Fibroblast of skin of left biceps (primary cell): ENCODE data around the gene OSBP.
A peak's percentile ranks its signal among the peaks of the same experiment; 100 is the strongest.

ENCODE experiments used
- DNase-seq, 2 experiments: peaks; one replicate each; pipeline ENCODE4 v3.0.0-alpha.2; 2013; ENCODE audit warnings: low read depth in 2 of 2

The OSBP gene

DNA sequence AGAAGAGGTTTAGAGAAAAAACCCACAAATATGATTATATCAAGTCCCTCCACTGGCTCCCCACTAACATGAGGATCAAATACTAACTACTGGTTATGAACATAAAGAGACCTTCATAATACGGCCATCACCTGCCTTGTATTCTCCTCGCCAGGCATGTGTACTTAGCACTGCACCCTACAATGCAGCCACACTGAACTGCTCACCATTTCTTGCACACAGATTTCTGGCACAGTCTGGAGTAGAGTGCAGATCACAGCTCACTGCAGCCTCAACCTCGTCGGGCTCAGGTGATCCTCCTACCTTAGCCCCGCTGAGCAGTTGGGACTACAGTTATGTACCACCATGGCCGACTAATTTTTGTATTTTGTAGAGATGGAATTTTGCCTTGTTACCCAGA, 13.1 kb downstream of the OSBP start:
- DNase-seq: no peak

DNA sequence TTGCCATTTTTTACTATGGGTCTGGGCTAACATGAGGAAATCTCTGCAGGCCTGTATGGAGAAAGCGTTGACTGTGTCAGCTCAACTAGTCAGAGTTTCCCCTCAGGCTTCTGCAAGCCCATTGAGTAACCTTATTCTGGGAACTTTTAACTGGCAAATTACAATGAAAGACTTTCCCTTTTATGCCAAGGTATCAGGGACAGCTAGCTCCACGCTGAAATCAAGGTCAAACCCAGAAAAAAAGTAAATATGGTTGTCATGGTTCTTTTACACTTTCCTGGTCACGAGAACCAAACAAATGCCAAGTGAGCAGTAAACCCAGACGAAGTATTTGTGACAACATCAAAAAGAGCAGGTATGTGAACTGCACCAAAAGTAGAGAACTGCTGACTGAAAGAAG, 13.8 kb downstream of the OSBP start:
- DNase-seq: no peak

DNA sequence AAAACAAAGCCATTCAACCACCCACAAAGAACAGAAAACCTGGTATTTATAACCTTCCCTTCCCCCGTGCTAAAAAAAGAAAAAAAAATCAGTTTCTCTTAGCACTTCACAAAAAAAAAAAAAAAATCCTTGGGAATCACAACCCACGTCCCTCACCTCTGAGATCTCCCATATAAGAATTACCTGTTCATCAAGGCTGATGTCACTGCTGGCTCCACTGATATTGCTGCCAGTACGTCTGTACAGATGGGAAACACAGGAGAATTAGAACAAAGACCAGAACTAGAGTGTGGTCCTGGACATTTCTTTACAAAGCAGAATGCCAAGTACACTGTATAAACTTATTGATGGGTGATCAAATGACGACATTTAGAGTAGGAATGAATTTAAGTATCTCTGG, 14.9 kb downstream of the OSBP start:
- DNase-seq: no peak

DNA sequence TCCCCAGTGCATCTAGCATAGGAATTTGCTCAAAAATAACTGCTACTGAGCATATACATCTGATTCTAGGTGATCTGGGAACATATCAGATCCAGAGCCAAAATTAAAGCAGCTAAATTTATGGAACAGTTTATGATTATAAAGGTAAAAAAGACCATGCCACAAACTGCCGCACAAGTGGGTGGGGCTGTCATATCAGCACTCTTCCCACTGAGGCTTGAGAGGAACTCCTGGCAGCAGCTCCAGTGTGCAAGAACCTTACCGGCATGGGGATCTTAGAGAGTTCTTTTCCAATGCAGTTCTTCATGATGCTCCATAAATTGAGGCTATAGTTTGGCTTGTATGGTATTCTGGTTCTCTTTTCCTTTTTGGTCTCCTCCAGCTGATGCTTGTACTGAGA, 15.3 kb downstream of the OSBP start:
- no peak for DNase-seq

DNA sequence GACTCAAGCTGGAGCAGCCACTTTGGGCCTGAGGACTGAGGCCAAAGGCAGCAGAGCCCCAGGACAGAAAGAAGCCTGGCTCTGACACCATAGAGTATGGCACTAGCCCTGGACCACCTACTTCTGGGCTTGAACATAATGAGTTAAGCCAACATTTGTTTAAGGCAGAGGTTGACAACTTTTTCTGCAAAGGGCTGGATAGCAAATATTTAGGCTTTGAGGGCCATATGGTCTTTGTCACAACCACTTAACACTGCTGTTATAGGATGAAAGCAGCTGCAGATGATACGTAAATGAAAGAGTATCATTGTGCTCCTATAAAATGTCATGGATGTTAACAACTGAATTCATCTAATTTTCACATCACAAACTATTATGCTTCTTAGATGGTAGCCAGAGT, 16.6 kb downstream of the OSBP start:
- DNase-seq: no peak

DNA sequence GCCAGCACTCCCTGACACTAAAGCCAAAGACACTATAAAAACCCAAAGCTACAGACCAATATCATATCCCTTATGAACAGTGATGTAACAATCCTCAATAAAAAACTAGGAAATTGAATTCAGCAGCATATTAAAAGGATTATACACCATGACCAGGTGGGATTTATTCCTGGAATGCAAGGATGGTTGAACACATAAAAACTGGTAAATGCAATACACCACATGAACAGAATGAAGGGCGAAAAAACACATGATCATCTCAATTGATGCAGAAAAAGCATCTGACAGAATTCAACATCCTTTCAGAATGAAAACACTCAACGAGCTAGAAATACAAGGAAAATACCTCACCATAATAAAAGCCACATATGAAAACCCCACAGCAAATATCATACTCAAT, 31.3 kb downstream of the OSBP start:
- DNase-seq: no peak

DNA sequence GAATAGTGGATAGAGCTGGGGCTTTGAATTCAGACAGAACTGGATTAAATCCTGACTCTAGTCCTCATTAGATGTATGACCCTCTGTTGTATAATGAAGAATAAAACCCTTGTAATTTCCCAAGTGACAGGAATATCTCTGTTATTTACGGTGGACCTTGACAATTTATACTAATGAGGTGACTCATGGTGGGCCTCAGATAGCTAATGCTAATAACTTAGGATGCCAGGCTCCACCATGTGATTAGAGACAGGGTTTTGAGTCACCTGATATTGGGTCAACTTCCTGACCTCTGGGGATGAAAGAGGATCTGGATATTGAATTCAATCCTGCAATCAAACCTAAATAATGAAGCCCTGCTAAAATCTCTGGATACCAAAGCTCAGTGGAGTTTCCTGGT, 33.6 kb downstream of the OSBP start:
- DNase-seq: no peak

DNA sequence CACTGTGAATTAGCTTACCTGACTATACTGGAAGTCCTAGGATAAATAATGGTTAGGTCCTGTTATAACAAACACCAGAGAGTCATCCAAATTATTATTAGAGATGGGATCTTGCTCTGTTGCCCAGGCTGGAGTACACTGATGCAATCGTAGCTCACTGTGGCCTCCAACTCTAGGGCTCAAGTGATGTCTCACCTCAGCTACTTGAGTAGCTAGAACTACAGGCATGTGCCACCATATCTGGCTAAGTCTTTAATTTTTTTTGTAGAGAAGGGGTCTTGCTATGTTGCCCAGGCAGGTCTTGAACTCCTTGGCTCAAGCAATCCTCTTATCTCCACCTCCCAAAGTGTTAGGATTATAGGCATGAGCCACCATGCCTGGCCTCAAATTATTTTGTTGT, 37.2 kb downstream of the OSBP start:
- no peak for DNase-seq

DNA sequence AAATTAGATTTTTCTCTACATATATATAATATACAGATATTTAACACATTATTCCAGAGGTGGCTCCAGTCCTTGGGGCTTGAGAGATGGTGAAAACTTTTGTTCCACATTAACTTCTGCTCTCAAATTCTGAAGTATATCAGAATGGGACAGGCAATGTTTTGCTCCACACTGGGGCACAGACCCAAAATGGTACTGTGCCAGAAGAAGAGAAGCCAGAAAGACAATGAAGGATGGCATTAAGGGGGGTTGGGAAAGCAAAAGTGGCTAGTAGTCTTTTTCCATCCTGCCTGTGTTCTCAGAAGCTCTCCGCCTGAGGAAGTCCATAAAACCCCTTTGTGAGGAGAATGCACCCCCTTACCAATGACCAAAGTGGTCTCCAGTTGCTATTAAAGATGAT, 40.1 kb downstream of the OSBP start:
- DNase-seq: no peak

DNA sequence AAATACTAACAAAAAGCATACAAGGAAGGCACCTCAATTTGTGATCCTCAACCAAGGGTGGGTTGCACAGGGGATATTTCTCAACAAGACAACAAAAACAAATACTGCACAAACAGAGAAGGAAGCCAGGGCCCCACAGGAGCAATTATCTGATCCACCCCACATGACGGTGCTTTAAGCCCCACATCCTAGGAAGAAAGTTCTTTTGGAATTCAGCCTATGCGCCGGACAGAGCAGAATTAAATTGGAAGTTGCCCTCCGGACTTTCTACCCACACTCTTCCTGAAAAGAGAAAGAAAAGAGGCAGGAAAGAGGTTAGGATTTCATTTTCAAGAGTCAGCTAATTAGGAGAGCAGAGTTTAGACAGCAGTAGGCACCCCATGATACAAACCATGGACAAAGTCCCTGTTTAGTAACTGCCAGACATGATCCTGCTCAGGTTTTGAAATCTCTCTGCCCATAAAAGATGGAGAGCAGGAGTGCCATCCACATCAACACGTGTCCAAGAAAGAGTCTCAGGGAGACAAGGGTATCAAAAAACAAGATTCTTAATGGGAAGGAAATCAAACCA, 40.6 kb downstream of the OSBP start:
- DNase-seq: no peak

DNA sequence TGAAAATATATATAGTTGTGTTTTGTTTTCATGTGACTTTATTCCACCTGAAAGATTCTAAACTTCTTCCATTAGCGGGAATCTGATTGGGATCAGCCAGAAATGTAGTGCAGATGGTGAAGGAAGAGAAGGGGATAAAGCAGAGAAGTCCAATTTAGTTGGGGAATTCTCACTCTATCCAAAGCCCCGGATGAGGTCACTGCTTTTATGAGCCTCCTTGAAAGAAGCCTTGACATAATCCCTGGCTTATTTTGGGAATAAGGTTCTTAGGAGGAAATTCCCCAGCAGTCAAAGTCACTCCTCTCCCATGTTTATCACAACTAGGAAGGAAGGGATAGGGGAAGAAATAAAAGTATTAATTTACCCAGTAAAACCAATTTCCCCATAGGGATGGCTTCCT, 41.1 kb downstream of the OSBP start:
- DNase-seq: no peak

DNA sequence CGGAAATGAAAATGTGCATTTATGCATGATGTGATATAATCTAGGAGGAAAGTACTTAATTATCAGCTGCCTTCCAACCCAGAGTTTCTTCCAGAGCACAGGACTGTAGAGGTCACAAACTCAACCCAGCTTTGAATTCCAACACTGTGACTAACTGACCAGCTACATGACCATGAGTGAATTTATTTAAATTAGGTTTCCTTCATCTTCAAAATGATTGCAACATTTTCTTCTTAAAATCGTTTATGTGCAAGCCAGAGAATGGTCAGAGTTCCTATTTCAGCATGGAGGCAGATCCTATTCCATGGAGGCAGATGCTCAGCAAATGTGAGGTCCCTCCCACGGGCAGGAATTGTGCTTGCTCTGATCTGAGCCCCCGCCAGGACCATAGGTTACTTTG, 42.4 kb downstream of the OSBP start:
- DNase-seq: peak in 1 of 2 experiments; percentile 26

DNA sequence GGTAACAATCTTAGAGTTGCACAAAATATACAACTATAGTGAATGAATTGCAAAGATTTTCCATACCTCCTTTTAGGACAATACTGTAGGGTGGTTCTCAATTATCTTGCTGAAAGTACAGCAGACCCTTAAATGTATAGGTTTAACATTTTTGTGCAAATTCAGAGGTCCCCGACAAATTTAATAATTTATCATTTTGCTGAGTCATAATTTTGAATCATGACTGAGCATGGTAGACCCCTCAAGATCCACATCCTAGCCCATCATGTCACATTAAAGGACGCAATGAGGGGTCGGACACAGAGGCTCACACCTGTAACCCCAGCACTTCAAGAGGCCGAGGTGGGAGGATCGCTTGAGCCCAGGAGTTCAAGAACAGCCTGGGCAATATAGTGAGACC, 43.5 kb downstream of the OSBP start:
- DNase-seq: no peak

DNA sequence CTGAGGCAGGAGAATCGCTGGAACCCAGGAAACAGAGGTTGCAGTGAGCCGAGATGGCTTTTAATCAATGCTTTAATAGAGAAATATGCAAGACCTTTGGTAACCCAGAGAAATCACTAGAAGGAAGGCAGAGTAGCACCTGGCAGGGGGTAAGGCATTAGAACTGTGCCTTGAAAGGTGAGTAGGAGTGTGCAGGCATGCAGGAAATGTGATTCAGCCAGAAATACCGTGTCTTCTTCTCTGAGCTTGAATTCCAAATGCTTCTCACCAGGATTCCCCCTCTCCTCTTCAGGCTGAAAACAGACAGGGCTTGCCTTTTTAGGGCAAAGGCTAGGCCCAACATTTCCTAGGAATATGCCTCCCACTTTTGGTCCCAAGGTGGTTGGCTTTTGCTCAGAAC, 53.3 kb downstream of the OSBP start:
- no peak for DNase-seq

DNA sequence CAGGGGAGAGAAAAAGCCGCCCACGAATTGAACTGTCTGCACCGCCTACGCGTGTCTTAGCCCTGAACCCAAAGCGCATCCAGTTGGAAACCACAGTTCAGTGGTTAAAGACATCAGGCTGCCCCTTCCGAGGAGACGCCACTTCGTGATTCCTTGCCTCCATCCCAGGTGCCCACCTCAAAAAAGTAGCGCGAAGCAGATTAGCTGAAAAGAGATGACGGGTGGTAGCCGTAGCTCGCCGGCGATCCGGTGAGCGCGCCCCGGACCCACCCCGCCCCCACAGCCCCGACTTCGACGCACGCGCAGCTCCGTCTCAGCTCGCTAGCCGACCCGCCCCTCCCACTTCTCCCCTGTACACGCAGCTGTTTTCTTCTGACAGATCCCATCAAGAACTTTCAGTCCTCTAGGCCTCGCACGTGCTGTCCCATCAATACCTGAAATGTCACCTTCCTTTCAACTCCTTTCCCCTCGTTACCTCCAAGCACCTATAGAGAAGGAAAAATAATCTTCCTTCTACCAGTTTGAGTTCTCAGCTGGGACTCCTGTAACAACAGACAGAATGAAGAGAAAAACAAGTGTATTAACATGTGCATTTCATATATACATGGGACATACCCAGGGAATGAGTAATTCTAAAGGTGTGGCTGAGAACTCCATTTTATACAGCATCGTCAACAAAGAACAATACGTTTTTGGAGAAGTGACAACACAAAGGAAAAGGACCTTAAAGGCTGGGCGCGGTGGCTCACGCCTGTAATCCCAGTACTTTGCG, 54.7 kb downstream of the OSBP start:
- DNase-seq: peak; percentile 42 to 43

DNA sequence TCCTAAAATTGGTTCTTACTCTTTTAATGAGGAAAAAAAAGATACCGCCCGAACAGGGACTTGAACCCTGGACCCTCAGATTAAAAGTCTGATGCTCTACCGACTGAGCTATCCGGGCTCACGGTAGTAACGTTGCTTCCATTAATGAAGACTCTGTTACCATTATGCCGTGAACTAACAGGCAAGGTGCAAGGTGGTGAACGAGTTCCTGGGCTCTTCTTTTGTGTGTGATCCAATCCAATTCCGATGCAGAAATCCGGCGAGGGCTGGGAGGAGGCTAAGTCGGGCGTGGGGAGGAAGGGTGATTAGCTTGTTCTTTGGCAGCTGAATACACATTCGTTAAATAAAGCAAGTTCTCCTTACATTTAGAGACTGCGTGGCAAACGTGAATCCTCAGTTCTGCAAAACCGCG, 55.3 kb downstream of the OSBP start:
- peak in 1 of 2 experiments; percentile 29 for DNase-seq

DNA sequence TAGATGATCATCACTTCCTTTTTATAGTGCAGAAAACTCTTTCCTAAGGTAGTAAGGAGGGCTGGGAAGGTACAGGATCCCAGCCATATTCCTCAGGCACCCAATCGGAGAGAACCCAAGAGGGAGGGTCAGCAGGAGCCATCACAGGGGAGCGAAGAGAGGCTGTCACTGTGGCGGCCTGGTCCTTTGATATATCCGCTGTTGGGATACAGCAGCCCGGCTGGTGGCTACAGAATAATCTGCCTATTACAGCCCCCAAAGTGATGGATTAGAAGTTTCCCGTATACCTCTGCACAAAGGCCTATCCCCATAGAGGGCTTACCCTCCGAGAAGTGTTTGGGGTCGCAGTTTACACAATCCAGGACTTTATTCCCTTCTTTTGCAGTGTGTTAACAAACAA, 55.7 kb downstream of the OSBP start:
- no peak for DNase-seq

DNA sequence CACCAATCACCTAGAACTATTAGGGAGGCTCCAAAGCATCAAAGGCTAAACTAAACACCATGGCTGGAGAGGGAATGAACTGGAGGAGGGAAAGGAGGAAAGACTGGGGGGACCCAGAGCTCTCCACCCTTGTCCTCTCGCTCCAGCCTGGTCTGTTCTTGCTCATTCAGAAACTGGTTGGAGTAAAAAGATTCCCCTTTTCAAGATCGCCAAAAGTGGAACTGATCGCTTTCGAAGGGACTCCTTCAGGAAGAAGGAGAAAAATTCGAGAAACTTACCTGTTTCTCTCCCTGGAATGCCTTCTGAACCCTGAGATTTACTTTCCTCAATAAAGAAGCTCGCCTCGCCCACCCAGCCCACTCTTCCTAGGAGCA, 57.3 kb downstream of the OSBP start:
- no peak for DNase-seq

DNA sequence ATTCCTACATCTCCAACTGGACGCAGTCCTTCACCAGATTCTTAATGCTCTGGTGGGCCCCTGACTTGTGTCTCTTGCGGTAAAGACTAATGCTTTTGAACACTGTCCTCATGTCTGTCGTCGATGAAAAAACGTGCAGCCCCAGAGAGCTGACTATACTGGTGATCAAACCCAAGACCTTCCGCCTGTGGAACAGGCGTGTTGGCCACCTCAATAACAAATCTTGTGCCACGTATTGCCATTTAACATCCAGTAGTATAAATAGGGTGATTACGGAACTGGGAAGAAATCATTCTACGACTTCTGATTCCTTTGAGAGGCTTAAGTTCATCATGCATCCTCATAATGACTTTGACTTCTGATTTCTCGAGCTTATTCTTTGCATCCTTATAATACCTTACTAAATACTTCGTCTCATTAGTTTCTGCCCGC, 58.6 kb downstream of the OSBP start:
- no peak for DNase-seq

DNA sequence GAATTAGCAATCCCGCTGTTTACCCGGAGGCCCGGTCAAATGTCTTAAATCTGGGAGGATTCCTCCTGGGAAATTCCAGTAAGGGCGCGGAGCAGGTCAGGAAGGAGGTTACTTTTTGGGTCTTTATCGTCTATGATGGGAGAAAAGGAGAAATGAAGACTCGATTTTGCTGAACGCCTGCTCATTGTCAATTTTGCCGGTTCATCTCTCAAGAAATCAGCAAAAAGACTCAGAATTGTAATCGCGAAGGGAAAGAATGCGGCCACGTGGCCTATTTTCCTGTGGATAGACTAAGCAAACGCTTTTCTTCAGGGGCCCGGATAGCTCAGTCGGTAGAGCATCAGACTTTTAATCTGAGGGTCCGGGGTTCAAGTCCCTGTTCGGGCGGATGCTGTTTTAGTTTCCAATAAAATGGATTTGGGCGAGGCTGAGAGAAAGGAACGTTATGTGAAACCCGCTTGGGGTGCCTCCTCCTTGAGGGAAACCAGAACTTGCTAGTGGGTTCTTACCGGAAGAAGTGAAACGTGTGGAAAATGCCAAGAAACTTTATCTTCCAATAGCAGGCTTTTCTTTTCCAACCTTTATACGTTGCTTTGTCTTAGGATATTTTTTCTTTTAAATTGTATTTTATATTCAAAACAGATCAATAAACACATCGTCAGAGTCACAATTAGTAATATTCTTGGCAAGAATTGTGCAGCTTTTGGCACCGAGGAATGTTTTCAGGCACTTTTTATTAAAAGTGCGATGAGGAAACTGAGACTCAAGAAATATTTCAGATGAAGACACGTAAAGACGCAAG, 59.3 kb downstream of the OSBP start:
- peak; percentile 81 to 84 for DNase-seq

DNA sequence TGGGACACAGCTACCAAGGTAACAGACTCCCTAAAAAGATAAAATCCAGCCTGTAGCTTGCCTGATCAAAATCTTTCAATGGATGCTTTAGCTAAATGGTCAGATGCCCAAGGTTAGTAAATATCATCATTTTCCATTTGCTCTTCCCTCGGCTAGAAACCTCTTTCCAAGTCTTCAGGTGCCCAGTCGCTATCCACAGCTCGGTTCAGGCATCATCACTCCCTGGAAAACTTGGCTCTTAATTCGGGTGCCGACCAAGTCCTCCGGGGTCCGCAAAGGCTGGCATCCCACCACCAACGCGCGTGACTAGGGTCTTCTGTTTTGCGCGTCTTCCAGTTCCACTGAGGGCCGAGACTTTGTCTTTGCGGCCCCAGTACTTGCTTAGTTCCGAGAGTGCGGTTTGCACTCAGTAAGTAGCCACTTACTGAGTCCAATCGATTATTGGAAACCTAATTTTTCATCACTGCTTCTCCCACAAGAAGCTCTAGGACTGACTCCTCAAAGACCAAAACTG, 59.9 kb downstream of the OSBP start:
- no peak for DNase-seq

DNA sequence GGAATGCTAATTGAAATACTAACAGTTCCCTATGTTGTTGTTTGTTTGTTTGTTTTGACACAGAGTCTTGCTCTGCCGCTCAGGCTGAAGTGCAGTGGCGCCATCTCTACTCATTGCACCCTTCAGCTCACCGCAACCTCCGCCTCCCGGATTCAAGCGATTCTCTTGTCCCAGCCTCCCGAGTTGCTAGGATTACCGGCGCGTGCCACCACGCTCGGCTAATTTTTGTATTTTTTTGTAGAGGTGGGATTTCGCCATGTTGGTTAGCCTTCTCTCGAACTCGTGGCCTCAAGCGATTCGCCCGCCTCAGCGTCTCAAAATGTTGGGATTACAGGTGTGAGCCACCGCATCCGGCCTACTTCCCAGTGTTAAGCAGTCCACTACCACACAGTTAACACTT, 62.3 kb downstream of the OSBP start:
- no peak for DNase-seq

DNA sequence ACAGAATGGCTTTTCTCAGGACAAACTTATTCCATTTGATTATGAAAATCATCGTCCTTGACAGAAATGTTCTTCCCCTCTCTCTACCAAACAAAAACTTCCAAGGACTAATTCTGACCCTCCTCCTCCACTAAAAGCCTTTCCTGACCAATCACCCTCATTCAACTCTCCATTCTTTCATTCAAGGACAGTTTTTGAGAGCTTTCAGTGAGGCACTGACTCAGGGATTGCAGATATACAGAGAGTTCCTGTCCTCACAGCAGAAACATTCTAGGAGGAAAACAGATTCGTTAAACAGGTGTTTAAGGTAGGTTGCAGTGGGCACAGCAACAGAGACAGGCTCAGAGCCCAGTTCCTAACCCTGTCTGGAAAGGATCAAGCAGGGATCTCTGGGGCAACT, 62.7 kb downstream of the OSBP start:
- DNase-seq: no peak
